K562 (cell line): ENCODE results near the gene JMJD1C. TPM values are rescaled to one million over a fixed set of nuclear protein-coding genes. Genes with fewer than 3 reads are reported as not detected.

Source experiments
- ATAC-seq: fragments of 200-7000 bp; cut with Tn5 transposase; 3 replicates; pipeline ENCODE4 v1.9.1; 2020; ENCODE audit warnings: moderate library complexity
- BruUV-seq: library from RNA; stranded (reverse); fragments of 400-500 nt; replicated peaks from 2 replicates; lab custom pipeline; 2021; lab: Mats Ljungman, UMichigan
- CTCF ChIA-PET: fragments of 300-600 bp; formaldehyde crosslinking; extraction: SDS; loops from one replicate; lab custom pipeline; 2021; ENCODE audit warnings: low intra/inter-chr PET ratio; lab: Yijun Ruan, JAX
- POLR2A ChIA-PET: fragments of 300-600, 350-650 bp; sonication (Branson Sonifier 250); formaldehyde crosslinking; extraction: SDS; loops from one replicate; lab custom pipeline; 2021; ENCODE audit warnings: antibody characterized with exemption, inconsistent platforms; lab: Yijun Ruan, JAX
- DNase-seq, 4 experiments: peaks; one replicate each; pipeline versions ENCODE4 v3.0.0 to v3.0.0-alpha.2; 2011 to 2018; ENCODE audit warnings: low spot score in 3 of 4, mixed read lengths in 3 of 4; ENCODE audit errors: extremely low read depth in 1 of 4
- FAIRE-seq: peaks from 2 replicates; lab custom pipeline; 2011; peaks lifted over from hg19 to GRCh38; lab: Jason Lieb, UNC
- H2AFZ ChIP-seq: 2 replicates; pipeline ENCODE4 v1.6.0; 2011; ENCODE audit warnings: low read depth, low read length, control low read depth, inconsistent platforms
- H3K27ac ChIP-seq: fragments of 200-600 bp; 3 replicates; pipeline ENCODE4 v1.8.0; 2011; ENCODE audit warnings: low read depth, mild to moderate bottlenecking, control low read depth, inconsistent platforms, low read length, moderate library complexity, mixed read lengths; ENCODE audit errors: extremely low read depth
- H3K27me3 ChIP-seq, 2 experiments: fragments of 300-600 bp in 1 of 2; 2 replicates in 1 of 2; 3 replicates in 1 of 2; pipeline versions ENCODE4 v1.6.0 to v1.8.0; 2011; ENCODE audit warnings: inconsistent platforms in 2 of 2, low read length in 2 of 2, mild to moderate bottlenecking in 1 of 2, mixed read lengths in 1 of 2, moderate library complexity in 1 of 2; ENCODE audit not compliant: control insufficient read depth in 2 of 2, insufficient read depth in 2 of 2
- H3K36me3 ChIP-seq: fragments of 300-600 bp; 3 replicates; pipeline ENCODE4 v1.8.0; 2011; ENCODE audit warnings: mild to moderate bottlenecking, low read length, inconsistent platforms; ENCODE audit not compliant: control insufficient read depth, insufficient read depth
- H3K4me1 ChIP-seq, 2 experiments: fragments of 200-600 bp in 1 of 2; replicated peaks in 1 of 2; 2 replicates in 1 of 2; 3 replicates in 1 of 2; pipeline versions ENCODE4 v1.5.1 to v1.8.0; 2011; ENCODE audit warnings: inconsistent platforms in 2 of 2, low read length in 2 of 2, mild to moderate bottlenecking in 1 of 2, mixed read lengths in 1 of 2, moderate library complexity in 1 of 2; ENCODE audit not compliant: control insufficient read depth in 2 of 2, insufficient read depth in 2 of 2
- H3K4me2 ChIP-seq: 2 replicates; pipeline ENCODE4 v1.6.1; 2011; ENCODE audit warnings: low read length, control low read depth, inconsistent platforms, mixed read lengths; ENCODE audit not compliant: insufficient read depth
- H3K4me3 ChIP-seq: fragments of 200-600 bp; sonication (generic), shearing (Covaris generic); 2 replicates; pipeline ENCODE4 v1.5.1; 2016; ENCODE audit warnings: control low read depth, inconsistent platforms
- H3K79me2 ChIP-seq: fragments of 200-600 bp; 3 replicates; pipeline ENCODE4 v1.8.0; 2011; ENCODE audit warnings: low read length, inconsistent platforms; ENCODE audit not compliant: control insufficient read depth, insufficient read depth
- H3K9ac ChIP-seq, 2 experiments: 2 replicates each; pipeline versions ENCODE4 v1.6.0 to v1.6.1; 2011; ENCODE audit warnings: low read depth in 2 of 2, low read length in 2 of 2, control low read depth in 1 of 2, inconsistent platforms in 1 of 2, mild to moderate bottlenecking in 1 of 2, mixed read lengths in 1 of 2; ENCODE audit not compliant: insufficient read depth in 1 of 2
- H3K9me1 ChIP-seq: one replicate; pipeline ENCODE4 v1.6.0; 2011; ENCODE audit warnings: inconsistent platforms, mild to moderate bottlenecking, low read length, moderate library complexity; ENCODE audit not compliant: control insufficient read depth, insufficient read depth
- H3K9me3 ChIP-seq: replicated peaks from 2 replicates; pipeline ENCODE4 v1.5.1; 2011; ENCODE audit warnings: low read depth, low read length, inconsistent platforms; ENCODE audit not compliant: control insufficient read depth, insufficient read depth
- H4K20me1 ChIP-seq: replicated peaks from 2 replicates; pipeline ENCODE4 v1.6.1; 2011; ENCODE audit warnings: low read length, inconsistent platforms, mixed read lengths; ENCODE audit not compliant: control insufficient read depth, insufficient read depth
- CTCF ChIP-seq, 3 experiments: IDR thresholded peaks in 2 of 3; conservative IDR thresholded peaks in 1 of 3; 2 replicates each; pipeline ENCODE4 v1.5.1; 2011 to 2012; ENCODE audit warnings: low read length in 3 of 3, mild to moderate bottlenecking in 3 of 3, control low read depth in 2 of 3, improper control_type of control experiment in 1 of 3, inconsistent platforms in 1 of 3, low read depth in 1 of 3, mixed read lengths in 1 of 3, moderate library complexity in 1 of 3; ENCODE audit not compliant: insufficient read depth in 2 of 3
- NFE2 ChIP-seq: IDR thresholded peaks from 2 replicates; pipeline ENCODE4 v1.6.1; 2014; ENCODE audit warnings: antibody characterized with exemption, low read depth
- WGBS: fragments of 100-300 bp; shearing (Covaris generic); methylation state at CpG from one replicate; pipeline ENCODE4 v1.1.6; 2016; ENCODE audit warnings: low coverage, mixed read lengths; ENCODE audit not compliant: insufficient coverage; ENCODE audit errors: missing lambda C conversion rate; 5-methylcytosine and 5-hydroxymethylcytosine counted together
- in situ Hi-C: fragments of 300-500 bp; cut with MboI; formaldehyde crosslinking; loops from 4 replicates; pipeline ENCODE4 v1.15.0; 2018; ENCODE audit warnings: inconsistent platforms, mixed read lengths
- intact Hi-C: fragments of 100-400 bp; cut with micrococcal nuclease; formaldehyde crosslinking; loops from 2 replicates; pipeline ENCODE4 v1.14.2; 2022
- polyA plus RNA-seq, 8 experiments: library from polyadenylated mRNA; depleted of rRNA in 4 of 8; stranded (reverse) in 5 of 8; unstranded in 3 of 8; fragments of >200 nt; fragmentation: Nextera tagmentation in 2 of 8; fragmentation: Illumina TruSeq in 1 of 8; extraction: Ambion mirVana in 2 of 8; extraction: Trizol in 1 of 8; gene quantifications; 2 replicates each; pipeline versions ENCODE4 v1.2.1 to v1.2.3, GENCODE V29; 2011 to 2014; ENCODE audit warnings: inconsistent platforms in 1 of 8, missing spikeins in 1 of 8
- total RNA-seq, 7 experiments: library from RNA; depleted of rRNA in 6 of 7; stranded (reverse); fragments of >200 nt in 6 of 7; fragmentation: Illumina TruSeq in 2 of 7; extraction: Trizol in 2 of 7; gene quantifications; 2 replicates each; pipeline versions ENCODE4 v1.2.1 to v1.2.3, GENCODE V29; 2011 to 2021; ENCODE audit warnings: low replicate concordance in 1 of 7

JMJD1C gene
- total and polyA plus RNA-seq, 9 of the 15 experiments (the other 6 are each of a cell fraction or from before 2014, with no cell fraction given), result 25.3 to 68.0 (median 47.2) TPM

DNA sequence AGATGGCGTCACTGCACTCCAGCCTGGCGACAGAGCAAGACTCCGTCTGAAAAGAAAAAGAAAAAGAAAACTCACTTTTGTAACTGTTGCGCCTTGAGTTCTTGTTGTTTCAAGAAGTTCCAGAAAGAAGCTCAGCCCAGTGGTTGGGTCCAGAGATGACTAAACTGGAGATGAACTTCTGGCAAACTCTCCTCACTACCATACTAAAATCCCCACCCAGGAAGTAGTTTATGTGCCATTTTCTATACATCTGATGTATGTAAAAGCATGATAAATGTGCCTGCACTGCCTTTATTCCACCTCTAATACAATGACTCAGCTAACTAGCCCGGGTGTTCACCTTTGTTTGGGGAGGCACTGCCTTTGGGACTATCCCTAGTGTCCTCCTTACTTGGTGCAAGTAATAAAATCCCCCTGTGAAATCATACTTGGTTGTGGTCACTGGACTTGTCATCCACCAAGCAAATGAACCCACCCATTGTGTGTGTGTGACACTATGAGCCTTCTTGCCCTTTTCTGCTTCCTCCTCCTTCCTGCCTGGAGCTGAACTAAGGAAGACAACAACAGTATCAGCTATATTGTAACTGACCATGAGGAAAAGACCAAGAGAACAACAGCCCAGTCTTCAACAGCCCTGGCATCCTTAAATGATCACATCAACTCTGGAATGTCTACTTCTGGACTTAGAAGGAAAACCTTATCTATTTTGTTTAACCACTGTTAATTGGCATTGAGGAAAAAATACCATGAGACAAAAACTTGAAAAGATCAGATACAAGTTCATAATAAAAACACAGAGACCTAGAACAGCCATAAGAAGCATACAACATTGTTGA is 33.6 kb downstream of the JMJD1C start:
- Histone ChIP-seq H3K9me3 (no peaks in the 10 kb centered on the region), H3K9me1 (no peaks in the 10 kb centered on the region), H4K20me1 (no peaks in the 10 kb centered on the region; the same call in 1 of the 2 replicates), H3K4me3 (no peak overlapping the region), H2AFZ (no peak overlapping the region), H3K27ac (no peak overlapping the region), H3K27me3 (no peaks in the 10 kb centered on the region), H3K4me1 (peaks cover 0 to 2% of the 10 kb centered on the region in 2 experiments; a peak in 2 of 5 replicates), H3K79me2 (peaks cover 75% of the 10 kb centered on the region), H3K36me3 (no peaks in the 10 kb centered on the region; the same call in 2 of the 3 replicates), H3K4me2 (no peak overlapping the region), H3K9ac (no peak overlapping the region)
- ChIA-PET POLR2A (interaction anchor here (1.0 to 1.4 kb wide), 2 partner anchors 11 to 163 kb away, joined by 4 read pairs; no protein-coding TSS in a partner anchor), CTCF (no interaction called here)
- no peak for TF ChIP-seq CTCF (IDR thresholded peaks at IDR 0.05 in 2 of 3, conservative IDR thresholded peaks at IDR 0.05 in 1 of 3; ENCODE audit: insufficient read depth in 2 of 3, low read depth in 1 of 3, low read length in 3 of 3)
- peak; percentile 28; the same call in 1 of the 2 replicates for TF ChIP-seq NFE2
- ATAC-seq, result peak; percentile 36; the same call in 2 of the 3 replicates
- intact Hi-C loops, result no loop called here
- DNase-seq, result no peak
- BruUV-seq, result no TSS peak
- 76% methylated on average over 5 of the region's 5 CpGs for WGBS
- FAIRE-seq, result no peak
- in situ Hi-C loops, result no loop called here
